A549 (cell line): ENCODE data around the gene GALNT5. TPM values are rescaled to one million over a fixed set of nuclear protein-coding genes. Genes with fewer than 3 reads are reported as not detected.

Source experiments
- ATAC-seq, 2 experiments: fragments of 200-7000 bp in 1 of 2; fragments of >200 bp in 1 of 2; cut with Nextera tagmentation in 1 of 2; cut with Tn5 transposase in 1 of 2; 3 replicates each; pipeline versions ENCODE4 v1.8.0 to v1.9.1; 2018 to 2020; ENCODE audit warnings: mild to moderate bottlenecking in 1 of 2, moderate library complexity in 1 of 2
- CTCF ChIA-PET: fragments of 300-600 bp; sonication (Branson Sonifier 250); formaldehyde crosslinking; extraction: SDS; loops from one replicate; lab custom pipeline; 2021; ENCODE audit warnings: antibody characterized with exemption, inconsistent platforms; lab: Yijun Ruan, JAX
- POLR2A ChIA-PET: fragments of 350-600 bp; formaldehyde crosslinking; extraction: SDS; loops from one replicate; lab custom pipeline; 2021; ENCODE audit warnings: antibody characterized with exemption, inconsistent platforms; lab: Yijun Ruan, JAX
- DNase-seq, 2 experiments: peaks; one replicate each; pipeline versions ENCODE4 v3.0.0 to v3.0.0-alpha.2; 2011 to 2016; ENCODE audit warnings: low read depth in 1 of 2, low spot score in 1 of 2
- FAIRE-seq: peaks from 2 replicates; lab custom pipeline; 2011; peaks lifted over from hg19 to GRCh38; lab: Jason Lieb, UNC
- H3K27ac ChIP-seq, 2 experiments: fragments of >200 bp; sonication (Bioruptor Twin); formaldehyde crosslinking; 3 replicates each; pipeline ENCODE4 v1.5.1; 2016 to 2017
- H3K4me1 ChIP-seq: fragments of >200 bp; sonication (Bioruptor Twin); formaldehyde crosslinking; 3 replicates; pipeline ENCODE4 v1.6.1; 2016
- H3K4me2 ChIP-seq: fragments of >200 bp; sonication (Bioruptor Twin); formaldehyde crosslinking; 3 replicates; pipeline ENCODE4 v1.6.1; 2016
- H3K4me3 ChIP-seq: fragments of >200 bp; sonication (Bioruptor Twin); formaldehyde crosslinking; 3 replicates; pipeline ENCODE4 v1.5.1; 2016
- H3K9me3 ChIP-seq: fragments of >200 bp; sonication (Bioruptor Twin); formaldehyde crosslinking; 3 replicates; pipeline ENCODE4 v1.6.1; 2016
- CEBPB ChIP-seq, 2 experiments: fragments of >200 bp in 1 of 2; sonication (Bioruptor Twin) in 1 of 2; formaldehyde crosslinking in 1 of 2; IDR thresholded peaks; 2 replicates each; pipeline ENCODE4 v1.6.1; 2012 to 2016
- CTCF ChIP-seq: fragments of >200 bp; sonication (Bioruptor Twin); formaldehyde crosslinking; IDR thresholded peaks from 3 replicates; pipeline ENCODE4 v1.5.1; 2016
- E2F6 ChIP-seq: IDR thresholded peaks from 2 replicates; pipeline ENCODE4 v1.6.1; 2012; ENCODE audit warnings: low read depth, borderline replicate concordance
- EHF ChIP-seq: fragments of 250-450 bp; sonication (Bioruptor Pico); IDR thresholded peaks from 2 replicates; pipeline ENCODE4 v1.5.0; 2020; ENCODE audit warnings: mild to moderate bottlenecking
- EP300 ChIP-seq, 2 experiments: fragments of >200 bp; sonication (Bioruptor Twin); formaldehyde crosslinking; IDR thresholded peaks; 2 replicates in 1 of 2; 3 replicates in 1 of 2; pipeline ENCODE4 v1.6.1; 2016 to 2017
- FOSL2 ChIP-seq, 2 experiments: fragments of 450-650 bp in 1 of 2; fragments of >200 bp in 1 of 2; sonication (Bioruptor Twin) in 1 of 2; formaldehyde crosslinking; IDR thresholded peaks; 2 replicates each; pipeline versions ENCODE4 v1.5.0 to v1.6.1; 2016 to 2020; ENCODE audit warnings: mild to moderate bottlenecking in 1 of 2, moderate library complexity in 1 of 2
- FOXS1 ChIP-seq: fragments of 250-450 bp; sonication (Bioruptor Pico); IDR thresholded peaks from 2 replicates; pipeline ENCODE4 v1.5.0; 2020; ENCODE audit warnings: mild to moderate bottlenecking, moderate library complexity
- GATA3 ChIP-seq: IDR thresholded peaks from 2 replicates; pipeline ENCODE4 v1.6.1; 2012; ENCODE audit warnings: borderline replicate concordance
- HDAC2 ChIP-seq: fragments of 200-600 bp; sonication (generic); IDR thresholded peaks from 2 replicates; pipeline ENCODE4 v1.6.1; 2016
- HOXB5 ChIP-seq: fragments of 250-450 bp; sonication (Bioruptor Pico); IDR thresholded peaks from 2 replicates; pipeline ENCODE4 v1.5.0; 2020; ENCODE audit warnings: mild to moderate bottlenecking, moderate library complexity
- JUN ChIP-seq, 2 experiments: fragments of >200 bp; sonication (Bioruptor Twin); formaldehyde crosslinking; IDR thresholded peaks; 2 replicates in 1 of 2; 3 replicates in 1 of 2; pipeline ENCODE4 v1.6.1; 2016 to 2017
- JUNB ChIP-seq: fragments of >200 bp; sonication (Bioruptor Twin); formaldehyde crosslinking; IDR thresholded peaks from 2 replicates; pipeline ENCODE4 v1.6.1; 2016
- KDM5A ChIP-seq: fragments of 200-600 bp; sonication (generic); IDR thresholded peaks from 2 replicates; pipeline ENCODE4 v1.6.1; 2016; ENCODE audit warnings: antibody characterized with exemption, mild to moderate bottlenecking
- MAFK ChIP-seq: fragments of 450-650 bp; IDR thresholded peaks from 2 replicates; pipeline ENCODE4 v1.6.1; 2014; ENCODE audit not compliant: partially characterized antibody
- MAZ ChIP-seq: fragments of 150-350 bp; IDR thresholded peaks from 2 replicates; pipeline ENCODE4 v1.6.1; 2014; ENCODE audit warnings: antibody characterized with exemption, low read depth, low read length, borderline replicate concordance
- RARB ChIP-seq: fragments of 250-450 bp; sonication (Bioruptor Pico); IDR thresholded peaks from 2 replicates; pipeline ENCODE4 v1.8.0; 2021; ENCODE audit warnings: mild to moderate bottlenecking, moderate library complexity
- SMC3 ChIP-seq: fragments of >200 bp; sonication (Bioruptor Twin); formaldehyde crosslinking; IDR thresholded peaks from 3 replicates; pipeline ENCODE4 v1.6.1; 2018; ENCODE audit warnings: inconsistent platforms
- SREBF2 ChIP-seq: fragments of 450-650 bp; IDR thresholded peaks from 2 replicates; pipeline ENCODE4 v1.6.1; 2014; ENCODE audit warnings: mild to moderate bottlenecking, moderate library complexity
- TFCP2L1 ChIP-seq: fragments of 250-450 bp; sonication (Bioruptor Pico); IDR thresholded peaks from 2 replicates; pipeline ENCODE4 v1.5.0; 2021; ENCODE audit warnings: mild to moderate bottlenecking
- ZNF302 ChIP-seq: fragments of 250-450 bp; sonication (Bioruptor Pico); IDR thresholded peaks from 2 replicates; pipeline ENCODE4 v1.9.0; 2021; ENCODE audit warnings: inconsistent platforms, mild to moderate bottlenecking, moderate library complexity
- WGBS: methylation state at CpG from one replicate; pipeline ENCODE4 v1.1.6; 2017; ENCODE audit errors: missing lambda C conversion rate; 5-methylcytosine and 5-hydroxymethylcytosine counted together
- polyA plus RNA-seq, 4 experiments: library from polyadenylated mRNA; depleted of rRNA in 3 of 4; stranded (reverse); fragments of >200 nt; fragmentation: RNase III in 1 of 4; extraction: RNeasy Plus Mini Kit Qiagen cat#74134 plus additional on column Dnase treatment in 1 of 4; gene quantifications; 2 replicates in 3 of 4; 3 replicates in 1 of 4; pipeline ENCODE4 v1.2.3, GENCODE V29; 2011 to 2017
- TF ChIP-seq, protein P1 (sequence below): fragments of 250-450 bp; sonication (Bioruptor Pico); IDR thresholded peaks from 2 replicates; pipeline ENCODE4 v1.5.0; 2021; ENCODE audit warnings: mild to moderate bottlenecking, moderate library complexity, borderline replicate concordance
- TF ChIP-seq, protein P2 (sequence below): IDR thresholded peaks from 2 replicates; pipeline ENCODE4 v1.6.1; 2012

Gene GALNT5
- polyA plus RNA-seq, 2 of the 4 experiments (the other 2 are of a cell fraction) = 2.9 to 3.0 TPM

DNA sequence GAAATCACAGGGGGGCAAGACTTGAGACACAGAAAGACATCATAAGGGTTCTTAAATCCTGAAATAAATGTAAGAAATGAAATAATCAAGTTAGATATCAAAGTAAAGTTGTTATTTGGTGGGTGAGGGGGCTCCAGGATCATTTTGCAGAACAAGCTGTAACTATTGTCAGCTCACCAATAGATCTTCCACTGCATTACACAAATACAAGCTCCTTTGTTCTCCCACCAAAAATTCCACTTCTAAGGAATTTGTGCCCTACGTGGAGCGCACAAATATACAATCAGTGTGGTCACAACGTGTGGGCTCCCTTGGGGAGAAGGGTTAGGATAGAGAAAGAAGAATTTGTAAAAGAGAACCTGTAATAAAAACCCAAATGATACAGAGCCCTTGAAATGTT, 19.2 kb upstream of the GALNT5 start:
- no peak for TF ChIP-seq SREBF2
- TF ChIP-seq HDAC2 = no peak
- TF ChIP-seq FOXS1 (CRISPR knock-in tag) = no peak
- TF ChIP-seq, protein P1, sequence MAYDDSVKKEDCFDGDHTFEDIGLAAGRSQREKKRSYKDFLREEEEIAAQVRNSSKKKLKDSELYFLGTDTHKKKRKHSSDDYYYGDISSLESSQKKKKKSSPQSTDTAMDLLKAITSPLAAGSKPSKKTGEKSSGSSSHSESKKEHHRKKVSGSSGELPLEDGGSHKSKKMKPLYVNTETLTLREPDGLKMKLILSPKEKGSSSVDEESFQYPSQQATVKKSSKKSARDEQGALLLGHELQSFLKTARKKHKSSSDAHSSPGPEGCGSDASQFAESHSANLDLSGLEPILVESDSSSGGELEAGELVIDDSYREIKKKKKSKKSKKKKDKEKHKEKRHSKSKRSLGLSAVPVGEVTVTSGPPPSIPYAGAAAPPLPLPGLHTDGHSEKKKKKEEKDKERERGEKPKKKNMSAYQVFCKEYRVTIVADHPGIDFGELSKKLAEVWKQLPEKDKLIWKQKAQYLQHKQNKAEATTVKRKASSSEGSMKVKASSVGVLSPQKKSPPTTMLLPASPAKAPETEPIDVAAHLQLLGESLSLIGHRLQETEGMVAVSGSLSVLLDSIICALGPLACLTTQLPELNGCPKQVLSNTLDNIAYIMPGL (CRISPR knock-in tag) = no peak
- no peak for TF ChIP-seq MAFK
- ChIA-PET CTCF (interaction anchor here (1.3 kb wide), 1 partner anchor 16 kb away, joined by 3 read pairs; no protein-coding TSS in a partner anchor), POLR2A (no interaction called here)
- Histone ChIP-seq H3K27ac (no peak overlapping the region), H3K9me3 (no peaks in the 10 kb centered on the region), H3K4me3 (no peak overlapping the region), H3K4me2 (no peak overlapping the region), H3K4me1 (no peaks in the 10 kb centered on the region)
- FAIRE-seq (no peak), ATAC-seq (no peak), DNase-seq (no peak)
- 64% methylated on average over 3 of the region's 3 CpGs for WGBS

DNA sequence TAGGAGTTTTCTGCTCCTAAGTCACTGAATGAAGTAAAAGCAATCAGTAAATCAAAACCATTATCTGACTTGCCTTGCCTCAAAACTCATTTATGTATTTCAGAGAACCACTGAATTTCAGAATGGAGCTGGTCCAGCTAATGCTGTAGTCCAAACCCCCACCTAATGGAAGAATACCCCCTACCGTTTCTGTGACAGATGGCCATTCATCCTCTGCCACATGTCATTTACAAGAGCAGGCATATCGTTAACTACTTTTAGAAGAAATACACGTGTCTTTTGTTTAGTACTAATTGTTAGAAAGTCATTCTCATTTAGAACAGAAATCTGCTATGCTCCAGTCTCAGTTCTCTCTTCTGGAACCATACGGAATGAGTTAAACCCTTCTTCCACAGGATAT, 12.8 kb upstream of the GALNT5 start:
- FAIRE-seq = no peak
- WGBS = 86% methylated on average over 4 of the region's 4 CpGs
- Histone ChIP-seq H3K4me3 (no peak overlapping the region), H3K9me3 (no peaks in the 10 kb centered on the region), H3K4me2 (no peak overlapping the region), H3K27ac (peak overlapping the region in 1 of 2 experiments; percentile 90; a peak in 2 of 6 replicates)
- POLR2A ChIA-PET = no interaction called here
- no peak for DNase-seq
- no peak for TF ChIP-seq RARB
- TF ChIP-seq, all 56 proteins: peak for 0
- H3K4me1 ChIP-seq = peaks cover 23% of the 10 kb centered on the region
- no peak for ATAC-seq
- CTCF ChIA-PET = no interaction called here

DNA sequence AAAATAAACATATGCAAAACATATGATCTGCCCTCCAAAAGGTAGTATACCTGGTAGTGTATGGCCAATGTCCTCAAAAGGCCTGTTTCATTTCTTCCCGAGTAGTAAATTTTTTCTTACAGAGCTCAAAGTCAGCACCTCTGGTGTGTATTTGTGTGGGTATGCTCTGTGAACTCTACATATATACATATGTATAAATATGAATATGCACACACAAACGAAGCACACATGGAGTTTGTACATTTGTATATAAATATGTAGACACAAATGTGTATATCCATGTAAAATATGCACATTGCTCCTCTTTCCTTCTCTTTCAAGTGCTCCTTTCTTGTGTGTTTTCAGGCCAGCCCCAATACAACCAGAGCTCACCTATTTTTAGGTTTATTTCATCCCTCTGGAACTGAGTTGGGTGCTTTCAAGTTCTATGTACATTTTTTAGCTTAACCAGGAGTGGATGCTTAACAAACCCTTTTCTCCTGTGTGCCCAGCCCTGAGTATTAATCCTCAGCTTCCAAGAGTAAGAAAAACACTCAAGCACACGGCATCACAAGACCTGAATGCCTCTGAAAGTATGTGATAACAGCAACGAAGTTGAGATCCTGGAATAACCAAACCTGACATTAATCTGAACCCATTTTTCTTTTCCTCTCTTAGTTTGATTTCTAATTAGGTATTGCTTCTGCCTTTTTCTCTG, 12.2 kb upstream of the GALNT5 start:
- no peak overlapping the region for H3K4me2 ChIP-seq
- 66% methylated on average over 4 of the region's 4 CpGs for WGBS
- DNase-seq (no peak), ATAC-seq (no peak), FAIRE-seq (no peak)
- CTCF ChIA-PET = interaction anchor here (0.7 kb wide), 1 partner anchor 10 kb away, joined by 3 read pairs; no protein-coding TSS in a partner anchor
- H3K9me3 ChIP-seq = no peaks in the 10 kb centered on the region
- no peak overlapping the region for H3K4me3 ChIP-seq
- peak overlapping the region; percentile 79 to 90; a peak in 5 of 6 replicates for H3K27ac ChIP-seq
- peaks cover 23% of the 10 kb centered on the region for H3K4me1 ChIP-seq
- POLR2A ChIA-PET = no interaction called here
- TF ChIP-seq JUN (IDR thresholded peaks at IDR 0.05) (no peak), E2F6 (no peak), EHF (CRISPR knock-in tag) (no peak), EP300 (IDR thresholded peaks at IDR 0.05) (no peak), HOXB5 (CRISPR knock-in tag) (no peak), TFCP2L1 (CRISPR knock-in tag) (no peak)
- TF ChIP-seq, protein P2, sequence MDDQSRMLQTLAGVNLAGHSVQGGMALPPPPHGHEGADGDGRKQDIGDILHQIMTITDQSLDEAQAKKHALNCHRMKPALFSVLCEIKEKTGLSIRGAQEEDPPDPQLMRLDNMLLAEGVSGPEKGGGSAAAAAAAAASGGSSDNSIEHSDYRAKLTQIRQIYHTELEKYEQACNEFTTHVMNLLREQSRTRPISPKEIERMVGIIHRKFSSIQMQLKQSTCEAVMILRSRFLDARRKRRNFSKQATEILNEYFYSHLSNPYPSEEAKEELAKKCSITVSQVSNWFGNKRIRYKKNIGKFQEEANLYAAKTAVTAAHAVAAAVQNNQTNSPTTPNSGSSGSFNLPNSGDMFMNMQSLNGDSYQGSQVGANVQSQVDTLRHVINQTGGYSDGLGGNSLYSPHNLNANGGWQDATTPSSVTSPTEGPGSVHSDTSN = no peak

DNA sequence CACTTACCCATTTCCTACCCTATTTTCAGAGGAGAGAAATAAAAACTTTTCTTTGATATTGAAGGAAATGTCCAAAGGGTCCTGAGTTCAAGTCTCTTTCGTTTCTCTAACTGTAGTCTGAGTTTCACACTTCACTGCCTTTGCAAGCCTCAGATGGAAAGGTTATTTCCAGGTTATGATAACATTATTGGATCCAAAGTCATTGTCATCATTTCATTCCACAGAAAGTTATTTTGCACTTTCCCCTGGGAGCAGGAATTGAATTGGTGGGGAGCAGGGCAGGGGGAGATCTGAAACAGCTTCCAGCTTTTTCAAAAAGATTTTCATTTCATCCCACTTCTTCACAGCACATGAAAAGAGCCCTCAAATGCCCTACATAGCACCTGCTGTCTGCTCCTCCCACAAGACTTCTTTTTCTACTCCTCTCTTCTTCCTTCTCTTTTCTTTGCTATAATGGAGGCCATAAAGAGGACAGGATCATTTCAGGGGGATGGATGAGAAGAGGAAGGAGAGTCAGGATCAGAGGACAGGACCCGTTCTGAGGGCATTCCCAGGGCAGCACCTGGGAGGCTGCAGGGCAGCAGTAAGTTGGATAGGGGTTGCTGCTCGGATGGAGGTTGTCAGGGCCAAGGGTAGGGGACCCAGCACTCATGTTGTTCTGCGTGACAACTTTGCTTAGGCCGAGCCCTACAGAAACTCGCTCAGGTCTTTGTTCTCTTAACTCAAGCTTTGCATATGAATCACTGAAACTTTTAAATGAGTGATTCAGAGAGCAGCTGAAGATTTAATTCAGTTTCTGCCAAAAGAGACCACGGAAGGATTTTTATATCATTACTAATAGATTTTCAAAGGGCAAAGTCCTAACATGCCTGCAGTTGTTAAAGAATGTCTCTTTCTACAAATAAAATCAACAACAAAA, 11.4 kb upstream of the GALNT5 start:
- H3K27ac ChIP-seq = peak overlapping the region; percentile 79 to 90
- H3K4me2 ChIP-seq = peak overlapping the region; percentile 59
- FAIRE-seq = no peak
- no peak for TF ChIP-seq MAZ
- TF ChIP-seq FOXS1 (CRISPR knock-in tag) = no peak
- TF ChIP-seq SMC3 = no peak
- TF ChIP-seq FOSL2 (IDR thresholded peaks at IDR 0.05) = peak; percentile 28; the same call in 1 of the 2 replicates
- peak; percentile 73 for TF ChIP-seq FOSL2 (CRISPR knock-in tag; IDR thresholded peaks at IDR 0.05)
- TF ChIP-seq ZNF302 = no peak
- 0 out of 2 replicates have a peak, but pooled peaks have one; percentile 25 for TF ChIP-seq GATA3
- TF ChIP-seq JUNB = peak; percentile 80
- no peak for TF ChIP-seq EHF (CRISPR knock-in tag)
- peak in 1 of 2 experiments; percentile 12; a peak in 1 of 5 replicates for TF ChIP-seq JUN (IDR thresholded peaks at IDR 0.05)
- no peak for TF ChIP-seq CEBPB (IDR thresholded peaks at IDR 0.05)
- TF ChIP-seq KDM5A = no peak
- TF ChIP-seq CTCF = no peak
- peak; percentile 9 to 63 for DNase-seq
- ChIA-PET POLR2A (interaction anchor here (0.6 to 1.3 kb wide), 2 partner anchors 912 to 913 kb away, joined by 3 read pairs; no protein-coding TSS in a partner anchor), CTCF (no interaction called here)
- no peaks in the 10 kb centered on the region for H3K9me3 ChIP-seq
- 12% methylated on average over 7 of the region's 7 CpGs for WGBS
- ATAC-seq = peak; percentile 88 to 89
- no peak overlapping the region for H3K4me3 ChIP-seq
- peaks cover 23% of the 10 kb centered on the region for H3K4me1 ChIP-seq
